WTC11 (cell line): Measurements from ENCODE around the gene AIFM2. TPM values are rescaled to one million over a fixed set of nuclear protein-coding genes. Genes with fewer than 3 reads are reported as not detected.

ENCODE experiments used
- ATAC-seq: fragments of 200-7000 bp; cut with Tn5 transposase; 2 replicates; pipeline ENCODE4 v1.10.0; 2021; ENCODE audit warnings: mild to moderate bottlenecking, moderate library complexity
- CTCF ChIA-PET: fragments of 300-600 bp; sonication (Branson Sonifier 250); formaldehyde crosslinking; loops from one replicate; lab custom pipeline; 2021; ENCODE audit warnings: antibody characterized with exemption; lab: Charles Lee
- POLR2A ChIA-PET: fragments of 350-600 bp; sonication (Branson Sonifier 250); formaldehyde crosslinking; loops from one replicate; lab custom pipeline; 2021; ENCODE audit warnings: antibody characterized with exemption; lab: Charles Lee
- DNase-seq: peaks from one replicate; pipeline ENCODE4 v3.0.0; 2021; ENCODE audit warnings: low spot score
- H3K27ac Mint-ChIP-seq: 2 replicates; pipeline ENCODE4 v1.8.0; 2021; ENCODE audit warnings: mixed read lengths
- H3K27me3 Mint-ChIP-seq: 2 replicates; pipeline ENCODE4 v1.8.0; 2021; ENCODE audit warnings: low read depth, mild to moderate bottlenecking, moderate library complexity, mixed read lengths
- H3K36me3 Mint-ChIP-seq: 2 replicates; pipeline ENCODE4 v1.8.0; 2021; ENCODE audit warnings: mixed read lengths
- H3K4me1 Mint-ChIP-seq: 2 replicates; pipeline ENCODE4 v1.8.0; 2022; ENCODE audit warnings: mixed read lengths
- H3K4me3 Mint-ChIP-seq: 2 replicates; pipeline ENCODE4 v1.8.0; 2021; ENCODE audit warnings: mild to moderate bottlenecking, moderate library complexity, mixed read lengths
- H3K9me3 Mint-ChIP-seq: 2 replicates; pipeline ENCODE4 v1.8.0; 2021; ENCODE audit warnings: mixed read lengths
- ATF2 ChIP-seq: sonication (generic); formaldehyde crosslinking; IDR thresholded peaks from 2 replicates; pipeline ENCODE4 v1.8.1; 2022; ENCODE audit warnings: low read depth, missing genetic modification reagents, borderline replicate concordance
- CREM ChIP-seq: sonication (generic); formaldehyde crosslinking; IDR thresholded peaks from 2 replicates; pipeline ENCODE4 v1.8.1; 2022; ENCODE audit warnings: mild to moderate bottlenecking, missing genetic modification reagents, moderate library complexity
- CTCF ChIP-seq: fragments of 200-600 bp; IDR thresholded peaks from 2 replicates; pipeline ENCODE4 v1.8.0; 2022; ENCODE audit warnings: antibody characterized with exemption
- E2F5 ChIP-seq: sonication (generic); formaldehyde crosslinking; IDR thresholded peaks from 2 replicates; pipeline ENCODE4 v1.8.1; 2022; ENCODE audit warnings: mild to moderate bottlenecking, moderate library complexity, missing genetic modification reagents
- ETV6 ChIP-seq: sonication (generic); formaldehyde crosslinking; IDR thresholded peaks from 2 replicates; pipeline ENCODE4 v1.8.1; 2022; ENCODE audit warnings: mild to moderate bottlenecking, missing genetic modification reagents
- FOXK1 ChIP-seq: sonication (generic); formaldehyde crosslinking; IDR thresholded peaks from 2 replicates; pipeline ENCODE4 v1.8.0; 2022; ENCODE audit warnings: mild to moderate bottlenecking, moderate library complexity, missing genetic modification reagents
- FOXP1 ChIP-seq: sonication (generic); formaldehyde crosslinking; IDR thresholded peaks from 2 replicates; pipeline ENCODE4 v1.8.0; 2022; ENCODE audit warnings: missing genetic modification reagents, mild to moderate bottlenecking, moderate library complexity, borderline replicate concordance
- GTF2I ChIP-seq: fragments of 250-450 bp; sonication (Bioruptor Pico); conservative IDR thresholded peaks from 2 replicates; pipeline ENCODE4 v1.4.0; 2021; ENCODE audit warnings: mild to moderate bottlenecking
- HMGA2 ChIP-seq: fragments of 250-450 bp; sonication (Bioruptor Pico); IDR thresholded peaks from 2 replicates; pipeline ENCODE4 v1.4.0; 2021; ENCODE audit warnings: mild to moderate bottlenecking, moderate library complexity
- JAZF1 ChIP-seq: fragments of 250-450 bp; sonication (Bioruptor Pico); IDR thresholded peaks from 2 replicates; pipeline ENCODE4 v1.9.0; 2021; ENCODE audit warnings: moderate library complexity, mild to moderate bottlenecking, inconsistent platforms
- MYBL2 ChIP-seq: sonication (generic); formaldehyde crosslinking; IDR thresholded peaks from 2 replicates; pipeline ENCODE4 v1.8.1; 2023; ENCODE audit warnings: mild to moderate bottlenecking, moderate library complexity, missing genetic modification reagents
- NR1H2 ChIP-seq: sonication (generic); formaldehyde crosslinking; IDR thresholded peaks from 2 replicates; pipeline ENCODE4 v1.9.0; 2021; ENCODE audit warnings: mild to moderate bottlenecking, moderate library complexity, missing genetic modification reagents
- OVOL2 ChIP-seq: fragments of 250-450 bp; sonication (Bioruptor Pico); IDR thresholded peaks from 2 replicates; pipeline ENCODE4 v1.9.0; 2021; ENCODE audit warnings: mild to moderate bottlenecking, borderline replicate concordance
- PRDM15 ChIP-seq: sonication (generic); formaldehyde crosslinking; IDR thresholded peaks from 2 replicates; pipeline ENCODE4 v1.8.0; 2022; ENCODE audit warnings: missing genetic modification reagents
- STAT6 ChIP-seq: sonication (generic); formaldehyde crosslinking; conservative IDR thresholded peaks from 2 replicates; pipeline ENCODE4 v1.8.1; 2023; ENCODE audit warnings: mild to moderate bottlenecking, low read depth, missing genetic modification reagents, moderate library complexity
- TP53 ChIP-seq: sonication (generic); formaldehyde crosslinking; IDR thresholded peaks from 2 replicates; pipeline ENCODE4 v1.8.1; 2023; ENCODE audit warnings: mild to moderate bottlenecking, missing genetic modification reagents
- ZMAT4 ChIP-seq: fragments of 250-450 bp; sonication (Bioruptor Pico); IDR thresholded peaks from 2 replicates; pipeline ENCODE4 v1.9.0; 2021; ENCODE audit warnings: mild to moderate bottlenecking
- ZNF121 ChIP-seq: sonication (generic); formaldehyde crosslinking; IDR thresholded peaks from 2 replicates; pipeline ENCODE4 v1.8.0; 2023; ENCODE audit warnings: missing genetic modification reagents
- ZNF138 ChIP-seq: sonication (generic); formaldehyde crosslinking; conservative IDR thresholded peaks from 2 replicates; pipeline ENCODE4 v1.8.1; 2022; ENCODE audit warnings: mild to moderate bottlenecking, moderate library complexity, missing genetic modification reagents
- ZNF219 ChIP-seq: sonication (generic); formaldehyde crosslinking; IDR thresholded peaks from 2 replicates; pipeline ENCODE4 v1.8.0; 2023; ENCODE audit warnings: missing genetic modification reagents, mild to moderate bottlenecking, borderline replicate concordance
- ZNF416 ChIP-seq: fragments of 250-450 bp; sonication (Bioruptor Pico); IDR thresholded peaks from 2 replicates; pipeline ENCODE4 v1.9.0; 2021; ENCODE audit warnings: mild to moderate bottlenecking, inconsistent platforms
- ZNF671 ChIP-seq: fragments of 250-450 bp; sonication (Bioruptor Pico); IDR thresholded peaks from 2 replicates; pipeline ENCODE4 v1.8.0; 2021; ENCODE audit warnings: mild to moderate bottlenecking
- total RNA-seq: library from RNA; stranded (reverse); gene quantifications from 3 replicates; pipeline ENCODE4 v1.2.3, GENCODE V29; 2021

The AIFM2 gene
- total RNA-seq, 1 experiment from 2014 or later: 4.4 TPM

GRCh38 chr10:70126700-70127395 lies 5.8 kb downstream of the AIFM2 start (continued):
- TF ChIP-seq E2F5 (CRISPR knock-in tag) (no peak), MYBL2 (CRISPR knock-in tag) (no peak), CREM (CRISPR knock-in tag) (no peak), GTF2I (no peak), FOXK1 (CRISPR knock-in tag) (no peak), TP53 (CRISPR knock-in tag) (no peak), HMGA2 (no peak), ZNF138 (no peak), CTCF (no peak), ATF2 (CRISPR knock-in tag) (no peak), FOXP1 (CRISPR knock-in tag) (no peak), STAT6 (CRISPR knock-in tag) (no peak)

- DNase-seq: no peak
- no peaks in the 10 kb centered on the region for H3K4me1 Mint-ChIP-seq
- TF ChIP-seq JAZF1 (CRISPR knock-in tag): no peak
- no peak for TF ChIP-seq ZNF121 (CRISPR knock-in tag)
- TF ChIP-seq ZNF219 (CRISPR knock-in tag): no peak
- TF ChIP-seq E2F5 (CRISPR knock-in tag): no peak
- no peak for TF ChIP-seq TP53 (CRISPR knock-in tag)
- no peak for TF ChIP-seq ZNF671
- TF ChIP-seq ZMAT4 (CRISPR knock-in tag): no peak
- TF ChIP-seq ATF2 (CRISPR knock-in tag): no peak
- TF ChIP-seq PRDM15: no peak
- no peak for TF ChIP-seq OVOL2 (CRISPR knock-in tag)
- TF ChIP-seq ETV6 (CRISPR knock-in tag): no peak
- TF ChIP-seq HMGA2: no peak
- no peak for TF ChIP-seq ZNF416
- no peak for TF ChIP-seq NR1H2 (CRISPR knock-in tag)
- TF ChIP-seq MYBL2 (CRISPR knock-in tag): no peak
These were observed 6.6 kb downstream of the AIFM2 start for GRCh38 chr10:70125918-70126552.

More at GRCh38 chr10:70125918-70126552, 6.6 kb downstream of the AIFM2 start:
- H3K27ac Mint-ChIP-seq: no peak overlapping the region
- ChIA-PET POLR2A (no interaction called here), CTCF (interaction anchor here (1.8 kb wide), 1 partner anchor 9 kb away, joined by 5 read pairs; no protein-coding TSS in a partner anchor)
- peaks cover 3% of the 10 kb centered on the region for H3K9me3 Mint-ChIP-seq
- no peaks in the 10 kb centered on the region; the same call in 1 of the 2 replicates for H3K36me3 Mint-ChIP-seq
- no peak overlapping the region for H3K4me3 Mint-ChIP-seq
- peak; percentile 70 for ATAC-seq
- 0 out of 2 replicates have a peak, but pooled peaks cover under 1% of the 10 kb centered on the region for H3K27me3 Mint-ChIP-seq
